GM23338 (cell line): ENCODE measurements around the gene ZBTB18.

Experiments used
- CTCF ChIP-seq, 2 experiments: fragments of 200-600 bp in 1 of 2; sonication (generic) in 1 of 2; conservative IDR thresholded peaks; 2 replicates each; pipeline versions ENCODE4 v1.5.1 to v1.6.1; 2016 to 2017; ENCODE audit warnings: antibody characterized with exemption in 2 of 2, low read depth in 2 of 2, mild to moderate bottlenecking in 2 of 2, moderate library complexity in 1 of 2
- ETS1 ChIP-seq: IDR thresholded peaks from 2 replicates; pipeline ENCODE4 v1.6.1; 2016; ENCODE audit warnings: antibody characterized with exemption
- EZH2 ChIP-seq: fragments of 200-600 bp; sonication (generic); IDR thresholded peaks from one replicate; pipeline ENCODE4 v1.8.0; 2017; ENCODE audit warnings: antibody characterized with exemption, mild to moderate bottlenecking, low read depth; ENCODE audit not compliant: unreplicated experiment
- EZH2phosphoT487 ChIP-seq: fragments of 200-600 bp; sonication (generic); IDR thresholded peaks from one replicate; pipeline ENCODE4 v1.8.1; 2018; ENCODE audit warnings: antibody characterized with exemption; ENCODE audit not compliant: unreplicated experiment
- JUNB ChIP-seq: IDR thresholded peaks from one replicate; pipeline ENCODE4 v1.6.1; 2016; ENCODE audit warnings: antibody characterized with exemption; ENCODE audit not compliant: unreplicated experiment
- POLR2AphosphoS5 ChIP-seq: IDR thresholded peaks from 2 replicates; pipeline ENCODE4 v1.6.1; 2016; ENCODE audit warnings: antibody characterized with exemption, low read depth
- REST ChIP-seq: IDR thresholded peaks from one replicate; pipeline ENCODE4 v1.6.1; 2018; ENCODE audit warnings: antibody characterized with exemption; ENCODE audit not compliant: unreplicated experiment
- STAT1 ChIP-seq: IDR thresholded peaks from one replicate; pipeline ENCODE4 v1.6.1; 2016; ENCODE audit warnings: antibody characterized with exemption; ENCODE audit not compliant: unreplicated experiment
- ZNF114 ChIP-seq: fragments of 250-450 bp; sonication (Bioruptor Pico); IDR thresholded peaks from 2 replicates; pipeline ENCODE4 v1.5.0; 2020; ENCODE audit warnings: mild to moderate bottlenecking, moderate library complexity
- ZNF462 ChIP-seq: fragments of 250-450 bp; sonication (Bioruptor Pico); IDR thresholded peaks from 2 replicates; pipeline ENCODE4 v1.5.0; 2020; ENCODE audit warnings: mild to moderate bottlenecking, moderate library complexity

GRCh38 chr1:244068567-244068966 is 17.5 kb downstream of the ZBTB18 start:
- TF ChIP-seq POLR2AphosphoS5 (no peak), CTCF (conservative IDR thresholded peaks at IDR 0.05; ENCODE audit: low read depth in 2 of 2) (no peak), EZH2phosphoT487 (no peak), JUNB (no peak), EZH2 (no peak), ETS1 (no peak), ZNF114 (no peak), REST (peak; percentile 57), ZNF462 (no peak), STAT1 (no peak)
